HG03064 (cell line): Measurements from ENCODE around the gene ARHGEF37.

Experiments used
- ATAC-seq: cut with Tn5 transposase; IDR thresholded peaks from one replicate; pipeline ENCODE4 v1.9.1; 2021; ENCODE audit warnings: low read depth; ENCODE audit not compliant: unreplicated experiment

Gene ARHGEF37

GRCh38 chr5:149598966-149599365, 17.7 kb downstream of the ARHGEF37 start:
- ATAC-seq, result no peak

DNA sequence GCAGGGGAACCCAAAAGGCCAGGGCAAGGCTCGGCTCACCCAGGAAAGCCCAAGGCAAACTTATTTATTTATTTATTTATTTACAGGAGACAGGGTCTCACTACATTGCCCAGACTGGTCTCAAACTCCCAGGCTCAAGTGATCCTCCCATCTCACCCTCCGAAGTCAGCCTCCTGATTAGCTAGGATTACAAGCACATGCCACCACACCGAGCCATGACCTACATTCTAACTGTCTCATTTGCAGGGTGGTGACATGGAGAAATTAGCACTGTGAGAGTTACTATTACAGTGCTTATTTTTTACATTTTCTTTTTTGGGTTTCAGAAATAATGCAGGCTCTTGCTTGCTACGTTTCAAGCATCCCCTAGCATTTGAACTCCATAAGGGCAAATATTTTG, 18.1 kb downstream of the ARHGEF37 start:
- ATAC-seq, result no peak

DNA sequence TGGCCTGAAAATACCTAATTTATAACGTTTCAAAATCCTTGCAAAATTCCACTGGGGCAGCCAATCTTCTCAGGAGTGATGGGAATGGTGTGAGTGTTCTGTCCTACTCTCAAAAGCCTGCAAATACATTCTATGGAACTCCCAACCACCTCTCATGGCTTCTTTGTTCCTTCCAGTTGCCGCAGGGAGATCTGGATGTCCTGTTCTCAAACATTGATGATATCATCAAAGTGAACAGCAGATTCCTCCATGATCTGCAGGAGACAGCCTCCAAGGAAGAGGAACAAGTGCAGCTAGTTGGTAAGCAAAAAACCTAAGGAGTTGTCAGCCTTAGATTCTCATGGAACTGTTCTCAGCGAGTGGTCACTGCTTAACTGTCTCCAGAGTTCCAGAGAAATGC, 19.6 kb downstream of the ARHGEF37 start:
- ATAC-seq, result no peak

DNA sequence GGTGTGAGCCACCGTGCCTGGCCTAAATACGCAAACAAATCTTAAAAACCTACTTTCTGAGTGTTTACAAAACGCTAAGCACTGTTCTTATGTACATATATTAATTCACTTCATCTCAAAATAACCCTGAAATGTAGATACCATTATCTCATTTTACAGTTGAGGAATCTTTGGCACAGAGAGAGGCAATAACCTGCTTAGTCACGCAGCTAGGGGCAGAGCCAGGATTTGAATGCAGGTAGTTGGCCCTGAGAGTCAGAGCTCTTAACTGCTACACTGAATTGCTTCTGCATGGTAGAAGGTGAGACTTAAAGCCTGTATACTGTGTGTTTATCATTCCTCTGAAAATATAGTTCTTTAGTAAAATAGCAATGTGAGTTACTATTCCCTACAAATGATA, 21.9 kb downstream of the ARHGEF37 start:
- no peak for ATAC-seq

GRCh38 chr5:149603920-149604319, 22.6 kb downstream of the ARHGEF37 start:
- ATAC-seq, result no peak

- ATAC-seq, result no peak
These were observed 23.0 kb downstream of the ARHGEF37 start for GRCh38 chr5:149604321-149604720.

DNA sequence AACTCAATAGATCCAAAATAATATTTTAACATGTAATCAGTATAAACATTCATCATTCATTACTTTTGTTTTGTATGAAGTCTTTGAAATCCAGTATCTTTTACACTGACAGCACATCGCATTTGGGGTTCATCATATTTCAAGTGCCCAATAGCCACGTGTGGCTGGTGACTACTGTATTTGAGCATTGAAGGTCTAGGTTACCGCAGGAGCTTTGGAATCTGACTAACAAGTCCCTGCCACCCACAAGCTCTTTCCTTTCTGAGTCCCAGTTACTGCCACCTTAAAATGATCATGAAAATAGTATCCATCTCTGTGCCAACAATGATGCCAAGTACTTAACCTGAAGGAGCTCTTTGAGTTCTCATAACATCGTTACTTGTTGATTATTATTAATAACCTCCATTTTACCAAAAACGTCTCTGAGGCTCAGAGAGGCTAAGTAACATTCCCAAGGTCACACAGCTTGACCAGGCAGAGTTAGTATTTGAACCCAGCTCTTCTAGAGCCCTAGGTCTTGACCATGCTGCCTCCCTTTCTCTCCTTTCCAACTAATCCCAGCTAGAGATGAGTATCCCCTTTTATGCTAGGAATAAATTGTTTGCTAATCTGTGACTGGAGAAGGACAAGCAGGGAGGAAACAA, 24.2 kb downstream of the ARHGEF37 start:
- no peak for ATAC-seq

GRCh38 chr5:149605998-149606724, 24.9 kb downstream of the ARHGEF37 start:
- ATAC-seq, result peak; percentile 95

DNA sequence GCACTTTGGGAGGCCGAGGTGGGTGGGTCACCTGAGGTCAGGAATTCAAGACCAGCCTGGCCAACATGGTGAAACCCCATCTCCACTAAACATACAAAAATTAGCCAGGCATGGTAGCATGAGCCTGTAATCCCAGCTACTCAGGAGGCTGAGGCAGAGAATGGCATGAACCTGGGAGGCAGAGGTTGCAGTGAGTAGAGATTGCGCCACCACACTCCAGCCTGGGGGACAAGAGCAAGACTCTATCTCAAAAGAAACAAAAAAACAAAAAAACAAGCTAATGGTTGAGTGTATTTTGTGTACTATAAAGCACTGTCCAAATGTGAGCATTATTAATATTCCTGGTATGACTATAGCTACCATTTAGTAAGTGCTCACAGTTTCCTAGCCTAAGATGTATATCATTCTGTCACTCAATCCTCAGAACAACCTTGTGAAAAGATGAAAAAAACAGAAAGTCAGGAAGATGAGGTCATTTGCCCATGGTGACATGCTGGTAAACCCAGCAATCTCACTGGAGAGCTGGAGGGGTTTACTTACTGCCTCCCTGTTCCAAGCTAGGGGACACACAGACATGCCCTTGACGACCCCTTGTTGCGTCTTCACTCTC, 27.7 kb downstream of the ARHGEF37 start:
- ATAC-seq, result no peak

GRCh38 chr5:149609640-149610219, 28.4 kb downstream of the ARHGEF37 start:
- no peak for ATAC-seq

DNA sequence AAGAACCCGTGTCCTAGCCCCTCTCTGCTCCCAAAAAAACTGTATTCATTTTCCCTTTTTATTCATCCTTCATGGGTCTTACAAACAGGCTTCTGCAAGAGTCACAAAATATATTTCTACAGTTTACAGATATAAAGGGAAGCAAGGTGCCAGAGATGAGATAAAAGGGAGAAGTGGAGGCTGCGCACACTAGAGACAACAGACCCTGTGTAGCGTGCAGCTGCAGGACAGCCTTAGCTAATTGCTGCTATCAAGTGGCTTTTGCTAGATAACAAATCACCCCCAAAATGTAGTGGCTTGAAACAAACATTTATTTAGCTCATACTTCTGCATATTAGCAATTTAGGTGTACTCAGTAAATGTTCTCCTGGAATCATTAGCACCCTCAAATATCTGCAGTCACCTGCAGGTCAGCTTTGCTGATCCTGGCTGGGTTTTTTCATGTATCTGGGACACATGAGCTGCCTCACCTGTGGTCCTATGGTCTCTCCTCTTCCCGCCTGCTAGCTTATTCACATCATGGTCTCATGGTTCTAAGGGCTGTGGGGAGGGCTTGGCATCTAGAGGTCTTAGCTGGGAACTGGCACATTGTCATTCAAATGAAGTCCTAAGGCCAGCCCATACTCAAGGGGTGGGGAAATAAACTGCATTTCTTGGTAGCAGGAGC, 29.4 kb downstream of the ARHGEF37 start:
- no peak for ATAC-seq

DNA sequence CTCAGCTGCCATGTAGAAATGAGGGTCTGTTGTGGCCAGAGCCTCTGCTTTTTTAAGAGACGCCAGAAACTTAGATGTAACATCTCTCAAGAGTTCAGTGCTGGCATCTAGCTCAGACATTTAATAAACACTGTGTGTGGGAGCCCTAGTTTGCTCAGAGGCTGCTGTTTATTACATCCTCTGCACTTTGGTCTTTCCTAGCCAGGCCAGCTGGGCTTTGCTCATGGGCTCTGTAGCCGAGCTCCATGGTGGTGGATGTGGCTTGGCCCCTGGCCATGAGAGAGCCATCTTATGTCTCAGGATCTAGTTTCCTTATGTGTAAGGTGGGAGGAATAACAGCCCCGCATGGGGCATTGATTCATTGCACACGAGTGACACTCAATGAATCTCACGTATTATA, 30.0 kb downstream of the ARHGEF37 start:
- ATAC-seq, result no peak

GRCh38 chr5:149614034-149614907, 33.0 kb downstream of the ARHGEF37 start:
- no peak for ATAC-seq

DNA sequence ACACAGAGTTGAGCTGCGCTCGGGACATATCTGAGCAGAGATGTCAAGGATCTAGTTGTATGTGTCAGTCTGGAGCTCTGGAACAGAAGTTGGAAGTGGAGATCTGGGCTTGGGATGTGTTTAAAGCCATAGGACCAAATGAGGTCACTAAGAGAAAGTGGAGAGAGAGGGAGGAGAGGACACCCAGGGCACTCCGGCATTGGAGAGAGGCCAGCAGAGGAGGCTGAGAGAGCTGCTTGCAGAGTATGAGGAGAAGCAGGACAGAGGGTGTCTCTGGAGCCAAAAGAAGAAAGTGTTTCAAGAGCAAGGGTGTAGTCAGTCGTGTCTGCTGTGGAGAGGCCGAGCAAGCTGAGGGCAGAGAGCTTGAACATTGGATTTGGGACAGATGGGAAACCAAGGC, 34.7 kb downstream of the ARHGEF37 start:
- ATAC-seq, result no peak

GRCh38 chr5:149616727-149617285, 35.5 kb downstream of the ARHGEF37 start:
- ATAC-seq, result no peak

- no peak for ATAC-seq
These were observed 36.5 kb downstream of the ARHGEF37 start for GRCh38 chr5:149617760-149618306.

GRCh38 chr5:149618581-149619248, 37.4 kb downstream of the ARHGEF37 start:
- ATAC-seq, result no peak

DNA sequence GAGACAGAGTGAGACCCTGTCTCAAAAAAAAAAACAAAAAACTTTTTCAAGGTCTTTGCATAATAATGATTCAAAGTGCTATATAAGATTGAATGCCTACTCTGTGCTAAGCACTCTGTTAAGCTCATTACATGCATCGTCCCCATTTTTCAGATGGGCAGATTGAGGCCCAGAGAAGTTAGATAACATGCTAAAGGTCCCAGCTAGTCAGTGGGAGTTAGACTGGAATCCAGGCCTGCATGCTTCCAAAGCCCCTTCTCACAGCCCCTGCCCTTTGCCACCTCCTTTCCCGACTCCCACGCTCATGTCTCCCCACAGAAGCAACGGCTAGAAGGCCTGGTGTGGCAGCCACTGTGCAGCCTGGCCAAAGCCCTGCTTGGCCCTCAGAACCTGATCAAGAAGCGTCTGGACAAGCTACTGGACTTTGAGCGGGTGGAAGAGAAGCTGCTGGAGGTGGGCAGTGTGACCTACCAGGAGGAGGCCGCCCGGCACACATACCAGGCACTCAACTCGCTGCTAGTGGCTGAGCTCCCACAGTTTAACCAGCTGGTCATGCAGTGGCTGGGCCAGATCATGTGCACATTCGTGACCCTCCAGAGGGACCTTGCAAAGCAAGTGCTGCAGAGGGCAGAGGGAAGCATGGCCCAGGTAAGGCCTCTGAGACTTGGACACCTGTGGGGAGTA, 40.3 kb downstream of the ARHGEF37 start:
- no peak for ATAC-seq
